Hepatocyte (in vitro differentiated cells): ENCODE data around the gene ADA. TPM values are rescaled to one million over a fixed set of nuclear protein-coding genes. Genes with fewer than 3 reads are reported as not detected.
A peak's percentile ranks its signal among the peaks of the same experiment; 100 is the strongest.

Experiments used
- DNase-seq: peaks from one replicate; pipeline ENCODE4 v3.0.0-alpha.2; 2016; ENCODE audit warnings: low spot score
- H2AFZ ChIP-seq: fragments of 200-600 bp; sonication (generic); 2 replicates; pipeline ENCODE4 v1.6.0; 2016; ENCODE audit warnings: antibody characterized with exemption, mild to moderate bottlenecking
- H3K27ac ChIP-seq: fragments of 200-600 bp; sonication (generic); 2 replicates; pipeline ENCODE4 v1.5.1; 2016; ENCODE audit warnings: mild to moderate bottlenecking
- H3K27me3 ChIP-seq: fragments of 200-600 bp; sonication (generic); 2 replicates; pipeline ENCODE4 v1.6.1; 2016
- H3K36me3 ChIP-seq: fragments of 200-600 bp; sonication (generic); replicated peaks from 2 replicates; pipeline ENCODE4 v1.5.1; 2016; ENCODE audit warnings: low read depth; ENCODE audit not compliant: insufficient read depth
- H3K4me1 ChIP-seq: fragments of 200-600 bp; sonication (generic); 2 replicates; pipeline ENCODE4 v1.5.1; 2016; ENCODE audit warnings: mild to moderate bottlenecking, moderate library complexity; ENCODE audit not compliant: insufficient read depth
- H3K4me2 ChIP-seq: fragments of 200-600 bp; sonication (generic); 2 replicates; pipeline ENCODE4 v1.6.0; 2016
- H3K4me3 ChIP-seq: fragments of 200-600 bp; sonication (generic); 2 replicates; pipeline ENCODE4 v1.5.1; 2016; ENCODE audit warnings: mild to moderate bottlenecking
- H3K79me2 ChIP-seq: fragments of 200-600 bp; sonication (generic); 2 replicates; pipeline ENCODE4 v1.6.0; 2017; ENCODE audit warnings: mild to moderate bottlenecking
- H3K9me2 ChIP-seq: fragments of 200-600 bp; sonication (generic); replicated peaks from 2 replicates; pipeline ENCODE4 v1.6.0; 2017; ENCODE audit warnings: mild to moderate bottlenecking; ENCODE audit not compliant: insufficient read depth
- H3K9me3 ChIP-seq: fragments of 200-600 bp; sonication (generic); 2 replicates; pipeline ENCODE4 v1.5.1; 2016; ENCODE audit warnings: low read depth, mild to moderate bottlenecking
- H4K20me1 ChIP-seq: fragments of 200-600 bp; sonication (generic); 2 replicates; pipeline ENCODE4 v1.6.0; 2016; ENCODE audit warnings: mild to moderate bottlenecking; ENCODE audit not compliant: insufficient read depth, poor library complexity, severe bottlenecking
- CTCF ChIP-seq: fragments of 200-600 bp; sonication (generic); IDR thresholded peaks from 2 replicates; pipeline ENCODE4 v1.5.1; 2016; ENCODE audit warnings: antibody characterized with exemption, mild to moderate bottlenecking; ENCODE audit not compliant: poor library complexity
- EZH2 ChIP-seq: fragments of 200-600 bp; sonication (generic); IDR thresholded peaks from 2 replicates; pipeline ENCODE4 v1.6.1; 2016; ENCODE audit warnings: antibody characterized with exemption, mild to moderate bottlenecking, borderline replicate concordance
- EZH2phosphoT487 ChIP-seq: fragments of 200-600 bp; sonication (generic); IDR thresholded peaks from one replicate; pipeline ENCODE4 v1.6.1; 2018; ENCODE audit warnings: antibody characterized with exemption, mild to moderate bottlenecking, low read depth, moderate library complexity; ENCODE audit not compliant: unreplicated experiment, severe bottlenecking
- WGBS: methylation state at CpG from one replicate; pipeline ENCODE4 v1.1.6; 2016; ENCODE audit warnings: low lambda C conversion rate; ENCODE audit errors: missing lambda C conversion rate; 5-methylcytosine and 5-hydroxymethylcytosine counted together
- polyA plus RNA-seq: library from polyadenylated mRNA; unstranded; fragments of >200 nt; fragmentation: Nextera tagmentation; extraction: Ambion mirVana; gene quantifications from 2 replicates; pipeline ENCODE4 v1.2.1, GENCODE V29; 2016
- total RNA-seq: library from RNA; depleted of rRNA; stranded (reverse); fragments of >200 nt; gene quantifications from 2 replicates; pipeline ENCODE4 v1.2.3, GENCODE V29; 2014

The ADA gene
- total and polyA plus RNA-seq, 2 experiments from 2014 or later, result 10.4 to 13.5 TPM

GRCh38 chr20:44610313-44610962 lies 41.1 kb downstream of the ADA start:
- H3K9me3 ChIP-seq, result no peaks in the 10 kb centered on the region
- H3K4me2 ChIP-seq, result no peak overlapping the region
- no peak for TF ChIP-seq CTCF
- no peak for TF ChIP-seq EZH2
- TF ChIP-seq EZH2phosphoT487, result no peak

GRCh38 chr20:44609516-44610312 lies 41.8 kb downstream of the ADA start:
- H3K27me3 ChIP-seq, result no peaks in the 10 kb centered on the region
- no peaks in the 10 kb centered on the region for H3K9me3 ChIP-seq
- H3K79me2 ChIP-seq, result peaks cover 3% of the 10 kb centered on the region
- H3K4me3 ChIP-seq, result no peak overlapping the region
- H3K36me3 ChIP-seq, result no peaks in the 10 kb centered on the region
- no peaks in the 10 kb centered on the region for H3K9me2 ChIP-seq
- DNase-seq, result peak; percentile 95
- TF ChIP-seq CTCF (peak; percentile 94), EZH2 (no peak)
- peak overlapping the region; percentile 75 for H3K27ac ChIP-seq
- H3K4me2 ChIP-seq, result peak overlapping the region; percentile 69
- peak overlapping the region; percentile 47 for H2AFZ ChIP-seq
- WGBS, result 32% methylated on average over 25 of the region's 25 CpGs
- peaks cover 9% of the 10 kb centered on the region for H3K4me1 ChIP-seq
- no peaks in the 10 kb centered on the region for H4K20me1 ChIP-seq

More at GRCh38 chr20:44610313-44610962, 41.1 kb downstream of the ADA start:
- Histone ChIP-seq H3K9me2 (no peaks in the 10 kb centered on the region), H3K36me3 (no peaks in the 10 kb centered on the region), H3K27me3 (no peaks in the 10 kb centered on the region), H3K79me2 (peaks cover 3% of the 10 kb centered on the region), H2AFZ (no peak overlapping the region), H3K4me3 (no peak overlapping the region), H3K4me1 (peaks cover 9% of the 10 kb centered on the region), H3K27ac (no peak overlapping the region), H4K20me1 (no peaks in the 10 kb centered on the region)
- 14% methylated on average over 1 of the region's 1 CpG for WGBS
- DNase-seq, result no peak

DNA sequence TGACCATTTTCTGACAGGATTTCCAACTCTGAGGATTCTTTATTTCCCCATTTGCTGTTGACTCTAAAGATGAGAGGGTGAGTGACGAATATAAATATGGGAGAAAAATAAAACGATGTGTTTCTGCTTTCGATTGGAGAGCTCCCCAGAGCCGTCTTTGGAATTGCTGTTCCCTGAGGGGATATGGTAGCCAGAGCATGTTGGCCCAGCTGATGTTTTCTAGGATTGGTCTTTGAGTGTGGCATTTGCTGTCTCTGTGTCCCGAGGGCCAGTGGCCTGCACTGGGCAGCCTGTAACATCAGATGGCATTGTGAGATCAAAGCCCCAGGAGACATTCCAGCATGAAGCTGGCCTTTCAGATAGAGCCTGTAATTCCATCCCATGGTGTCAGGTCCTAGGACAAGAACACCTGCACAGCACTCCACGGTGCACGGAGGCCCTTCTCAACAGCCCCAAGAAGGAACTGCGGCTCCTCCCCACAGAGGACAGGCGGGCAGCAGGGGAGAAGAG lies 42.4 kb downstream of the ADA start:
- no peaks in the 10 kb centered on the region for H3K9me2 ChIP-seq
- peak overlapping the region; percentile 69 for H3K4me2 ChIP-seq
- H3K9me3 ChIP-seq, result no peaks in the 10 kb centered on the region
- H3K27me3 ChIP-seq, result no peaks in the 10 kb centered on the region
- H3K4me1 ChIP-seq, result peaks cover 9% of the 10 kb centered on the region
- peak overlapping the region; percentile 47 for H2AFZ ChIP-seq
- H4K20me1 ChIP-seq, result no peaks in the 10 kb centered on the region
- no peak for TF ChIP-seq EZH2
- no peak for TF ChIP-seq CTCF
- no peak for TF ChIP-seq EZH2phosphoT487
- no peak overlapping the region for H3K4me3 ChIP-seq
- peaks cover 3% of the 10 kb centered on the region for H3K79me2 ChIP-seq
- 76% methylated on average over 9 of the region's 9 CpGs for WGBS
- H3K36me3 ChIP-seq, result no peaks in the 10 kb centered on the region
- no peak for DNase-seq
- H3K27ac ChIP-seq, result peak overlapping the region; percentile 75
